Lung (tissue), 12 donors: ENCODE measurements around the gene POLR1D. TPM values are rescaled to one million over a fixed set of nuclear protein-coding genes. Genes with fewer than 3 reads are reported as not detected.
"Not testable (repeated sequence)": the region's sequence is repeated elsewhere in the genome, so short reads cannot be mapped to it uniquely, and the experiment has no call there.

Source experiments
- ATAC-seq: fragments of 200-7000 bp; cut with Tn5 transposase; one replicate; pipeline ENCODE4 v1.9.1; 2020; ENCODE audit warnings: moderate number of reproducible peaks; ENCODE audit not compliant: insufficient read depth, low FRiP score
- DNase-seq, 3 donors: peaks; one replicate each; pipeline ENCODE4 v3.0.0-alpha.2; 2013 to 2017
- H3K27ac ChIP-seq, 2 donors: one replicate each; pipeline ENCODE4 v1.5.1; 2013; ENCODE audit warnings: mild to moderate bottlenecking in 2 of 2, moderate library complexity in 2 of 2, control low read depth in 1 of 2, inconsistent platforms in 1 of 2, low read depth in 1 of 2, low read length in 1 of 2
- H3K27me3 ChIP-seq, 3 donors: one replicate each; pipeline ENCODE4 v1.5.1; 2013; ENCODE audit warnings: low read length in 2 of 3; ENCODE audit not compliant: control insufficient read depth in 3 of 3, insufficient read depth in 3 of 3
- H3K36me3 ChIP-seq, 4 donors: one replicate each; pipeline ENCODE4 v1.5.1; 2013; ENCODE audit warnings: low read length in 4 of 4, mild to moderate bottlenecking in 1 of 4, moderate library complexity in 1 of 4; ENCODE audit not compliant: control insufficient read depth in 4 of 4, insufficient read depth in 4 of 4
- H3K4me1 ChIP-seq, 5 donors: one replicate each; pipeline ENCODE4 v1.5.1; 2013; ENCODE audit warnings: low read length in 5 of 5, mild to moderate bottlenecking in 2 of 5, moderate library complexity in 1 of 5; ENCODE audit not compliant: control insufficient read depth in 5 of 5, insufficient read depth in 5 of 5
- H3K4me3 ChIP-seq: one replicate; pipeline ENCODE4 v1.5.1; 2013; ENCODE audit warnings: mild to moderate bottlenecking, control low read depth, moderate library complexity
- H3K9ac ChIP-seq, 2 donors: one replicate each; pipeline ENCODE4 v1.5.1; 2013; ENCODE audit warnings: low read length in 2 of 2, control low read depth in 1 of 2; ENCODE audit not compliant: insufficient read depth in 1 of 2
- H3K9me3 ChIP-seq, 4 donors: one replicate each; pipeline ENCODE4 v1.5.1; 2013; ENCODE audit warnings: low read length in 3 of 4, mild to moderate bottlenecking in 1 of 4, moderate library complexity in 1 of 4; ENCODE audit not compliant: control insufficient read depth in 4 of 4, insufficient read depth in 3 of 4
- WGBS, 2 donors: extraction: QIAGEN DNeasy Blood & Tissue Kit; methylation state at CpG; one replicate each; pipeline ENCODE4 v1.1.7; 2013; 5-methylcytosine and 5-hydroxymethylcytosine counted together
- polyA plus RNA-seq, 2 donors: library from polyadenylated mRNA; stranded (reverse); fragments of 200-250 nt; gene quantifications; one replicate each; pipeline ENCODE4 v1.2.1, GENCODE V29; 2013
- total RNA-seq, 2 donors: library from RNA; depleted of rRNA in 1 of 2; stranded (reverse); fragments of >200 nt in 1 of 2; gene quantifications; one replicate each; pipeline ENCODE4 v1.2.1, GENCODE V29; 2014 to 2021
- TF ChIP-seq, protein P1 (sequence below): IDR thresholded peaks from 2 replicates; pipeline ENCODE4 v1.5.1; 2012; ENCODE audit warnings: mild to moderate bottlenecking; ENCODE audit errors: control extremely low read depth, extremely low read depth
- donor health status: control.
- donor health status: control.
- donor health status: Bipolar disorder and iron deficiency.
- donor health status: healthy.
- donor health status: DM: yes; HTN: yes; CAD: no.

The POLR1D gene
- total and polyA plus RNA-seq, 4 donors, result 93.8 to 132 (median 104) TPM

GRCh38 chr13:27625839-27626238 is 4.1 kb downstream of the POLR1D start:
- Histone ChIP-seq H3K4me3 (no peak overlapping the region), H3K9ac (no peak overlapping the region), H3K27ac (no peak overlapping the region), H3K9me3 (no peaks in the 10 kb centered on the region), H3K27me3 (no peaks in the 10 kb centered on the region), H3K4me1 (peaks cover 2 to 21% (median 11%) of the 10 kb centered on the region in 5 donors), H3K36me3 (peaks cover 0 to 22% (median 12%) of the 10 kb centered on the region in 4 donors)
- TF ChIP-seq, protein P1, sequence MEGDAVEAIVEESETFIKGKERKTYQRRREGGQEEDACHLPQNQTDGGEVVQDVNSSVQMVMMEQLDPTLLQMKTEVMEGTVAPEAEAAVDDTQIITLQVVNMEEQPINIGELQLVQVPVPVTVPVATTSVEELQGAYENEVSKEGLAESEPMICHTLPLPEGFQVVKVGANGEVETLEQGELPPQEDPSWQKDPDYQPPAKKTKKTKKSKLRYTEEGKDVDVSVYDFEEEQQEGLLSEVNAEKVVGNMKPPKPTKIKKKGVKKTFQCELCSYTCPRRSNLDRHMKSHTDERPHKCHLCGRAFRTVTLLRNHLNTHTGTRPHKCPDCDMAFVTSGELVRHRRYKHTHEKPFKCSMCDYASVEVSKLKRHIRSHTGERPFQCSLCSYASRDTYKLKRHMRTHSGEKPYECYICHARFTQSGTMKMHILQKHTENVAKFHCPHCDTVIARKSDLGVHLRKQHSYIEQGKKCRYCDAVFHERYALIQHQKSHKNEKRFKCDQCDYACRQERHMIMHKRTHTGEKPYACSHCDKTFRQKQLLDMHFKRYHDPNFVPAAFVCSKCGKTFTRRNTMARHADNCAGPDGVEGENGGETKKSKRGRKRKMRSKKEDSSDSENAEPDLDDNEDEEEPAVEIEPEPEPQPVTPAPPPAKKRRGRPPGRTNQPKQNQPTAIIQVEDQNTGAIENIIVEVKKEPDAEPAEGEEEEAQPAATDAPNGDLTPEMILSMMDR, result no peak
- DNase-seq (no peak), ATAC-seq (no peak)
- WGBS, 2 donors, result 81 to 88% methylated on average over 2 of the region's 2 CpGs

- Histone ChIP-seq H3K36me3 (peaks cover 3 to 22% (median 12%) of the 10 kb centered on the region in 4 donors), H3K9me3 (no peaks in the 10 kb centered on the region), H3K27ac (no peak overlapping the region), H3K27me3 (no peaks in the 10 kb centered on the region), H3K4me1 (peaks cover 4 to 15% (median 12%) of the 10 kb centered on the region in 5 donors), H3K4me3 (no peak overlapping the region), H3K9ac (no peak overlapping the region)
- ATAC-seq, result no peak
- TF ChIP-seq, protein P1, result no peak
- WGBS, 2 donors, result 79 to 89% methylated on average over 3 of the region's 3 CpGs
- DNase-seq, result no peak
Observed at GRCh38 chr13:27627380-27627779, 5.7 kb downstream of the POLR1D start.

- TF ChIP-seq, protein P1, result no peak
- H3K9ac ChIP-seq, result no peak overlapping the region
Observed at GRCh38 chr13:27628081-27628480, 6.4 kb downstream of the POLR1D start.

GRCh38 chr13:27628766-27629165 is 7.1 kb downstream of the POLR1D start:
- H3K27me3 ChIP-seq, H3K9me3 ChIP-seq, ATAC-seq, DNase-seq, H3K4me1 ChIP-seq, H3K9ac ChIP-seq, H3K4me3 ChIP-seq, H3K27ac ChIP-seq: not testable (repeated sequence)
- WGBS, 2 donors, result 99% methylated on average over 4 of the region's 4 CpGs
- peaks cover 5 to 20% (median 11%) of the 10 kb centered on the region in 4 donors for H3K36me3 ChIP-seq

More at GRCh38 chr13:27628081-27628480, 6.4 kb downstream of the POLR1D start:
- DNase-seq (no peak), ATAC-seq (no peak)
- Histone ChIP-seq H3K4me1 (peaks cover 4 to 10% (median 8%) of the 10 kb centered on the region in 5 donors), H3K27me3 (no peaks in the 10 kb centered on the region), H3K36me3 (peaks cover 5 to 21% (median 12%) of the 10 kb centered on the region in 4 donors), H3K4me3 (no peak overlapping the region), H3K27ac (no peak overlapping the region), H3K9me3 (no peaks in the 10 kb centered on the region)
- 72 to 78% methylated on average over 4 of the region's 4 CpGs for WGBS, 2 donors
